Activated CD8-positive, alpha-beta memory T cell treated with anti-CD3 and anti-CD28 coated beads for 36 hours (primary cell): ENCODE data around the gene ALLC. TPM values are rescaled to one million over a fixed set of nuclear protein-coding genes. Genes with fewer than 3 reads are reported as not detected.
"Not testable (repeated sequence)": the region's sequence is repeated elsewhere in the genome, so short reads cannot be mapped to it uniquely, and the experiment has no call there.

ENCODE experiments used
- CTCF ChIA-PET: fragments of 350-600 bp; sonication (Branson Sonifier 250); formaldehyde crosslinking; loops from one replicate; lab custom pipeline; 2021; ENCODE audit warnings: antibody characterized with exemption; lab: Charles Lee
- POLR2A ChIA-PET: fragments of 350-600 bp; sonication (Branson Sonifier 250); formaldehyde crosslinking; loops from one replicate; lab custom pipeline; 2021; ENCODE audit warnings: antibody characterized with exemption; lab: Charles Lee
- total RNA-seq, 2 experiments: library from RNA; stranded (reverse); gene quantifications; one replicate each; pipeline ENCODE4 v1.2.3, GENCODE V29; 2021

Gene ALLC
- not detected for total RNA-seq

- CTCF ChIA-PET: no interaction called here
- POLR2A ChIA-PET: no interaction called here
Measured at GRCh38 chr2:3657881-3658280, at the start of gene ALLC. TSS of gene ALLC (plus strand) at chr2:3658200. CDS start at chr2:3671158, 12,958 bp downstream.

- ChIA-PET CTCF (no interaction called here), POLR2A (no interaction called here)
Measured at GRCh38 chr2:3608373-3609278, 49.4 kb upstream of the ALLC start.

DNA sequence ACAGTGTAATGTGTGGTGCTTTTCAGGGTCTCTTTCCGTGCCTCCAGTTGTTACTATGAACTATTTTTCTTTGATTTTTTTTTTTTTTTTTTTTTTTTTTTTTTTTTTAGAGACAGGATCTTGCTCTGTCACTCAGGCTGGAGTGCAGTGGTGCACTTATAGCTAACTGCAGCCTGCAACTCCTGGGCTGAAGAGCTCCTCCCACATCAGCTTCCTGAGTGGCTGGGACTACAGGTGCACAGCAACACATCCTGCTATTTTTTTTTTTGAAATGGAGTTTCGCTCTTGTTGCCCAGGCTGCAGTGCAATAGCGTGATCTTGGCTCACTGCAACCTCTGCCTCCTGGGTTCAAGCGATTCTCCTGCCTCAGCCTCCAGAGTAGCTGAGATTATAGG, 48.7 kb upstream of the ALLC start:
- POLR2A ChIA-PET: interaction anchor here (0.5 kb wide), 1 partner anchor 26 kb away, joined by 4 read pairs; no protein-coding TSS in a partner anchor
- CTCF ChIA-PET: not testable (repeated sequence)

- CTCF ChIA-PET: no interaction called here
Measured at GRCh38 chr2:3610415-3610814, 47.6 kb upstream of the ALLC start.

DNA sequence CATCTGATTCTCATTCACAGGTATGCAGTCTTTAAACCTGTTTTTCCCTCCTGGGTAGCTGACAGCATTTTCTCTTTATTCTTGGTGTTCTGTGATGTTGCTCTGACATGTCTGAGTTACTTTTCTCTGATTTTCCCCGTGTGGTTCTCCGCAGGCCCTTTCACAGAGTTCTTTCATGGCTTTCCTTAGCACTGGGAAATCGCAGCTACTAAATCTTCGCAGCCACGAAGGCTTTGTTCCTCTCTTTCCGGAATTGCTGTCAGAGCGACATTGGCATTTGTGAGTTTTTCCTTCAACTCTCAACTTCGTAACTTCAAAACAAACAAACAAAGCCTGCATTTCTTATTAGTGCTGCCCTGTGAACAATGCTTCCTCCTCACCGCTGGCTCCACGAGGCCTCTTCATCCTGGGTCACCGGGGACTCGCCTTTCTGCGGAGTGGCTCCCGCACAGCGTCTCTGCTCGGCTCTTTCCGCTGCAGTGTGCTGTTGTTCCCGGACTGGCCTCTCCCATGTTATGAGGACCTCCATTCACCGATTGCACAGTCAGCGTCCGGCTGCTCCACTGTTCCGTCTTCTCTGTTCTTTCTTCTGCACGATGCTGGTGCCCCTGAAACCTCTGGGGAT, 47.0 kb upstream of the ALLC start:
- POLR2A ChIA-PET: interaction anchor here (0.6 kb wide), 1 partner anchor 13 kb away, joined by 3 read pairs; no protein-coding TSS in a partner anchor
- CTCF ChIA-PET: no interaction called here

More at GRCh38 chr2:3610415-3610814, 47.6 kb upstream of the ALLC start:
- POLR2A ChIA-PET: no interaction called here

- CTCF ChIA-PET: no interaction called here
Measured at GRCh38 chr2:3611589-3611988, 46.4 kb upstream of the ALLC start.

GRCh38 chr2:3612639-3613523, 45.1 kb upstream of the ALLC start:
- CTCF ChIA-PET: interaction anchor here (0.7 kb wide), 1 partner anchor 55 kb away, joined by 3 read pairs; no protein-coding TSS in a partner anchor
- POLR2A ChIA-PET: no interaction called here

More at GRCh38 chr2:3611589-3611988, 46.4 kb upstream of the ALLC start:
- POLR2A ChIA-PET: no interaction called here

- ChIA-PET POLR2A (no interaction called here), CTCF (interaction anchor here (0.7 kb wide), 1 partner anchor 56 kb away, joined by 3 read pairs; no protein-coding TSS in a partner anchor)
Measured at GRCh38 chr2:3613524-3613905, 44.5 kb upstream of the ALLC start.

DNA sequence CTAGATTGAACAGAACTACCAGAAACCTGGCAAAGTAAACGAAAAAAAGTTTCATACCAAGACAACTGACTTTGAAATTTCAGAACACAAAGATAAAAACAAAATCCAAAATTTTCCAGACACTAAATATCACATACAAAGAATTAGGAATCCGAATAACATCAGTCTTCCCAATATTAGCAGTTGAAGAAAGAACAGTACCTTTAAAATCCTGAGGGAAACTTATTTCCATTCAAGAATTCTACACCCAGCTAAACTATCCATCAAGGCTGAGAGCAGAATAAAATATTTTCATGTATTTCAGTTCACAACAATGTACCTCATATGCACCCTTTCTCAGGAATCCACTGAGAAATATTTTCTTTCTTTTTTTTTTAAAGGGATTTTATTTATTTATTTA, 43.3 kb upstream of the ALLC start:
- POLR2A ChIA-PET, CTCF ChIA-PET: not testable (repeated sequence)

DNA sequence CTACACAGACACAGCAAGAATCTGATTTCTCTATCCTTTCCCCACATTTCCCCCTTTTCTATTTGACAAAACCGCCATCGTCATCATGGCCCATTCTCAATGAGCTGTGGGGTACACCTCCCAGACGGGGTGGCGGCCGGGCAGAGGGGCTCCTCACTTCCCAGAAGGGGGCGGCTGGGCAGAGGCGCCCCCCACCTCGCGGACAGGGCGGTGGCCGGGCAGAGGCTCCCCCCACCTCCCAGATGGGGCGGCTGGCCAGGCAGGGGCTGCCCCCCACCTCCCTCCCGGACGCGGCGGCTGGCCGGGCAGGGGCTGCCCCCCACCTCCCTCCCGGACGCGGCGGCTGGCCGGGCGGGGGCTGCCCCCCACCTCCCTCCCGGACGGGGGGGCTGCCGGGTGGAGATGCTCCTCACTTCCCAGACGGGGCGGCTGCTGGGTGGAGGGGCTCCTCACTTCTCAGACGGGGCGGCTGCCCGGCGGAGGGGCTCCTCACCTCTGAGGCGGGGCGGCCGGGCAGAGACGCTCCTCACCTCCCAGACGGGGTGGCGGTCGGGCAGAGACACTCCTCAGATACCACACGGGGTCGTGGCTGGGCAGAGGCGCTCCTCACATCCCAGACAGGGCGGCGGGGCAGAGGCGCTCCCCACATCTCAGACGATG, 42.3 kb upstream of the ALLC start:
- POLR2A ChIA-PET, CTCF ChIA-PET: not testable (repeated sequence)

- POLR2A ChIA-PET, CTCF ChIA-PET: not testable (repeated sequence)
Measured at GRCh38 chr2:3616435-3617197, 41.4 kb upstream of the ALLC start.

GRCh38 chr2:3617198-3617890, 40.7 kb upstream of the ALLC start:
- ChIA-PET CTCF (no interaction called here), POLR2A (no interaction called here)

DNA sequence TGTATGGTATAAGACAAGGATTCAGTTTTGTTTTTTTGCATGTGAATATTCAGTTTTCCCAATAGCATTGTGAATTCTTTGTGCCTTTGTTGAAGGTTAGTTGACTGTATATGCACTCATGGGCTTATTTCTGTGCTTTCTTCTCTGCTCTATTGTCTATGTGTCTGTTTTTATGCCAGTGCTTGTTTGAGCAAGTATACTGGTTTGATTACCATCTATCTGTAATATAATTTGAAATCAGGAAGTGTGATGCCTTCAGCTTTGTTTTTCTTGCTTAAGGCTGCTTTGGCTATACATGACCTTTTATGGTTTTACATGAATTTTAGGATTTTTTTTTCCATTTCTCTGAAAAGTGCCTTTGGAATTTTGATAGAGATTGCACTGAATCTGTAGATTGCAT, 39.6 kb upstream of the ALLC start:
- ChIA-PET POLR2A (no interaction called here), CTCF (no interaction called here)

GRCh38 chr2:3619033-3619432, 39.0 kb upstream of the ALLC start:
- ChIA-PET POLR2A (no interaction called here), CTCF (no interaction called here)

- CTCF ChIA-PET, POLR2A ChIA-PET: not testable (repeated sequence)
Measured at GRCh38 chr2:3619661-3620060, 38.3 kb upstream of the ALLC start.

DNA sequence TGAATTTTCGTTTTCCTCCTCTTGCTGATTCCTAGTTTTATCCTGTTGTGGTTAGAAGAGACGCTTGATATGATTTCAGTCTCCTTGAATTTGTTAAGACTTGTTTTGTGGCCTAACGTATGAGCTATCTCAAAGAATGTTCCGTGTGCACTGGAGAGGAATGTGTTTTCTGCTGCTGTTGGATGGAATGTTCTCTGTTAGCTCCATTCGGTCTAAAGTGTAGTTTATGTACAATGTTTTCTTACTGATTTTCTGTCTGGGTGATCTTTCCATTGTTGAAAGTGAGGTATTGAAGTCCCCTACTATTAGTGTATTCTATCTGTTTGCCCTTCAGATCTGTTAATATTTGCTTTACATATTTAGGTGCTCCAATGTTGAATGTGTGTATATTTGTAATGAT, 37.2 kb upstream of the ALLC start:
- POLR2A ChIA-PET: no interaction called here
- CTCF ChIA-PET: no interaction called here

DNA sequence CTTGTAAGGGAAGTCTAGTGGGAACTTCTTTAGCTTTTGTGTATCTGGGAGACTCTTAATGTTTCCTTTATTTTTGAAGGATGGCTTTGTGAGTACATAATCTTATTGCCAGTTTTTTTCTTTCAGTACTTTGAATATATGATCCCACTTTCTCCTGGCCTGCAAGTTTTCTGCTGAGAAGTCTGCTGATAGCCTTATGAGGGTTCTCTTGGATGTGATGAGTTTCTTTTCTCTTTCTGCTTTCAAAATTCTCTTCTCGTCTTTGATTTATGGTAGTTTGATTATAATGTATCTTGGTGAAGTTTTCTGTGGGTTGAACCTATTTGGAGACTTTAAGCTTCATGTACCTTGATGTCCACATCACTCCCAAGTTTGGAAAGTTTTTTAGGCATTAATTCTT, 35.0 kb upstream of the ALLC start:
- POLR2A ChIA-PET: no interaction called here
- CTCF ChIA-PET: no interaction called here
